GM13976 (cell line): ENCODE results near the gene GBP1.

Experiments used
- DNase-seq: peaks from one replicate; pipeline ENCODE4 v3.0.0; 2012; ENCODE audit warnings: low spot score
- in situ Hi-C: fragments of 300-500 bp; cut with MboI; formaldehyde crosslinking; loops from one replicate; pipeline ENCODE4 v1.12.0; 2022; ENCODE audit warnings: low sequenced_read_pairs, mixed read lengths, inconsistent platforms; ENCODE audit not compliant: unreplicated experiment
- TF ChIP-seq, protein P1 (sequence below): IDR thresholded peaks from 2 replicates; pipeline ENCODE4 v1.5.1; 2012; ENCODE audit warnings: borderline replicate concordance, mild to moderate bottlenecking; ENCODE audit not compliant: insufficient read depth; ENCODE audit errors: extremely low read depth, missing control alignments, control extremely low read depth

The GBP1 gene

DNA sequence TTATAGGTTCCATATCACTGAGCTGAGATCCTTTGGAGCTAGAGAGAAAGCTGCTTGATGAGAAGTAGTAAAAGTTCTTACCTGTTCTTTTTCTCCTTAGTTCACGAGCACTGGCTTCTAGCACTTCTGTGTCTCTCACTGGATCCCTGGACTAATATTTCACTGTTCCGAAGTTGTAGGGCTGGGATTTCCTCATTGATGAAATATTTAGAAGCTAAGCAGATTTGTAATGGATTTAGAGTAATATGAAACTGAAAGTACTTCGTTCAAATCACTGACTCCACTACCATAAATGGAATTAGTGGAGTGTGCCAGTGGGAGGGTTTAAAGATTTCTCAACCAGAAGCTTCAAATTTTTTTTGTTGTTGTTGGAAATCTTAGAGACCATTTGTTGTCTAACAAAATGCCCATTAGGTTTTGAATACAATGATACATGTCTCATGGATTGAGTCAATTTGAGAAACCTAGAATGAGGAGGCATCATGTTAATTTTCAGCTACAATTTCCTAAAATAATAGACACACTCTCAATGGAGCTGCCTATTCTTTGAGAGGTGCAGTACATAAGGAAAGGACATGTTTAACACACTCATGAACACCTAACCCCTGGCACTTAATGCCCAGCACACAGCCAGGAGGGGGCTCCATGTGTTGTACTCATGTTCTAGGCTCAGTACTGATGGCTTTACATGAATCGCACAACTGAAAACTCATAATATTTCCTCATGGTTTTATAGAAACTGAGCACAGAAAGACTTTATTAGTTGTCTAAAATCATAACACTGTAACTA, at the start of gene GBP1:
Gene GBP1 (minus strand): TSS at position 130 of the 790 bp plus-strand sequence. CDS start 1,974 bp downstream, outside the sequence.
- in situ Hi-C loops, result no loop called here
- TF ChIP-seq, protein P1, sequence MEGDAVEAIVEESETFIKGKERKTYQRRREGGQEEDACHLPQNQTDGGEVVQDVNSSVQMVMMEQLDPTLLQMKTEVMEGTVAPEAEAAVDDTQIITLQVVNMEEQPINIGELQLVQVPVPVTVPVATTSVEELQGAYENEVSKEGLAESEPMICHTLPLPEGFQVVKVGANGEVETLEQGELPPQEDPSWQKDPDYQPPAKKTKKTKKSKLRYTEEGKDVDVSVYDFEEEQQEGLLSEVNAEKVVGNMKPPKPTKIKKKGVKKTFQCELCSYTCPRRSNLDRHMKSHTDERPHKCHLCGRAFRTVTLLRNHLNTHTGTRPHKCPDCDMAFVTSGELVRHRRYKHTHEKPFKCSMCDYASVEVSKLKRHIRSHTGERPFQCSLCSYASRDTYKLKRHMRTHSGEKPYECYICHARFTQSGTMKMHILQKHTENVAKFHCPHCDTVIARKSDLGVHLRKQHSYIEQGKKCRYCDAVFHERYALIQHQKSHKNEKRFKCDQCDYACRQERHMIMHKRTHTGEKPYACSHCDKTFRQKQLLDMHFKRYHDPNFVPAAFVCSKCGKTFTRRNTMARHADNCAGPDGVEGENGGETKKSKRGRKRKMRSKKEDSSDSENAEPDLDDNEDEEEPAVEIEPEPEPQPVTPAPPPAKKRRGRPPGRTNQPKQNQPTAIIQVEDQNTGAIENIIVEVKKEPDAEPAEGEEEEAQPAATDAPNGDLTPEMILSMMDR, result no peak
- DNase-seq, result no peak

DNA sequence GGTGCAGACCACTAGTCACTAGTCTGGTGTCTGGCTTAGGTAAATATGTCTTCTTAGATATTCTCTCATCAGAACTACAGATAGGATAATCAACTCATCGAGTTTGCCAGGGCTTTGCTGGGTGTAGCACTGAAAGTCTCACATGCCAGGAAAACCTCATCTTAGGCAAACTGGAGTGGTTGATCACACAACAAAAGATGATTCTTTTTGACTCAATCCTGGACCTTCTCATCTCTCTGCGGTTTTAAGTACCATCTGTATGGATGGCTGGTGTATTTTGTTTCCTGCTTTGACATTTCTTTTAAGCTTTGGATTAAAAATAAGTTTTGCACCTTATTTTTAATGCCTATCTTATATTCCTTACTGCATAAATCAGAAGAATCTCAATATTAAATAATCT, 49.7 kb upstream of the GBP1 start:
- in situ Hi-C loops, result no loop called here
- no peak for DNase-seq
- TF ChIP-seq, protein P1, result no peak

DNA sequence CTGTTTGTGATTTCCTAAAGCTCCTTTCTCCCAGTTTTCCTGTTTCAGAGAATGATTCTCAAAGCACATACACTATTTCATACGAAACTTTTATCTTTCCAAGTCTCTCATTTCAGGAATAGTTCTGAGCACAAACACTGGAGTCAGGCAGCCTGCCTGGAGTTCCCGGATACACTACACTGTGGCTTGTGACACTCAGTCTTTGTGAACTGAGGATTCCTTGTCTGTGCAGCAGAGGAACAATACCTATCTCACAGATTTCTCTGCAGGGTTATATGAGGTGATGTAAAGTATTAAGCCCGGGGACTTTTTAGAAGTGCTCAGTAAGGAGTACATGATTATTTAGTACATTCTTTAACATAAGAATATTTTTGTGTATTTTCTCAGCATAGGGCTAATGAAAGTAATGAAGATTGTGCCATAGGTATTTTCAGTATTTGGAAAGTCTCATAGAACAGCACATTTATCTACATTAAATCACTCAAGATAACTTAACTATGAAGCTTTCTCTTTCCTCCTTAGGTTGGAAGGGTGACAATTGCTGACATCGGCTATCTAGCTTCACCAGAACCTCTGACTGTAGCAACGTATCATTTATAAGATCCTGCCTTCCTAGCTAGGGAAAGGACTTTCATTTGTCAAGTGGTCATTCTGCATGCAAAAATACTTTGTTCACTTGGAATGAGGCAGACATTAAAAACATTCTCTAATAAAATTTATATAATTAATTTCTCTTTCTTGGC, 48.0 kb upstream of the GBP1 start:
- TF ChIP-seq, protein P1, result no peak
- in situ Hi-C loops, result no loop called here
- no peak for DNase-seq

GRCh38 chr1:89104687-89105086, 39.7 kb upstream of the GBP1 start:
- DNase-seq, result no peak
- in situ Hi-C loops, result loop anchor here (10.0 kb wide), 1 partner anchor 260 kb away; the partner anchor contains the start of gene GBP6

DNA sequence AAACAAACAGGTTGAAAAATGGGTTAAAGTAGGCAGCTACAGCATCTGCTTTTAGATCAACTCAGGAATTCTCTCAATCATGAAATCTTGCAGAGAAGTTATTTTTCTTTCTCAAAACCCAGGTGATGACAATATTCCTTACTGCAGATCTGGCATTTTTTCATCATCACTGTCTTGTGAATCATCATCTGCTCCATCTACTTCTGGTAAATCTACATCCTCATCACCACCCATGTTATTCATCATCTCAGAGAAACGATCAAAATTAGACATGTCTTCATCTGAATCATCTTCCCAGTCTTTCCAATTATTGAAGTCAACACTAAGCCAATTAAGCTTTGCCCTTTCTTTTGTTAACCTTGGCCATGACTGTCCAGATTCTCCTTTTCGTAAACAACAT, 39.1 kb upstream of the GBP1 start:
- in situ Hi-C loops, result loop anchor here (10.0 kb wide), 1 partner anchor 261 kb away; the partner anchor contains the start of gene GBP6
- TF ChIP-seq, protein P1, result no peak
- DNase-seq, result no peak

More at GRCh38 chr1:89104687-89105086, 39.7 kb upstream of the GBP1 start:
- TF ChIP-seq, protein P1, result no peak

DNA sequence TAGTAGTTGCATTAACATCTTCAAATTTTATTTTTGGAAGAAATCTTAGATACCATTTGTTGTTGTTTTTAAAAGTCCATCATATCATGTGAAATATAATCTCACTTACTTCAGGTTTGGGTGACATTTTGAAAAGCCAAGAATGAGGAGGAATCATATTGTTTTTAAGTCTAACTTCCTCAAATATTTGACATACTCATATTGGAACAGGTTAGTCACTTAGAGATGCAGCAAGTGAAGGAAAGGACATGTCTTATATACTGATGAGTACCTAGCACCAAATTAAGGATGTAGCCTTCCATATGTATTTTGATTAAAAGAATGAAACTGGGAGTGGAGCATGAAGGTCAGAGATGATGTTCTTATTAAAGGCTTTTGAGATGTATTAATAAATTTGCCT, 37.0 kb upstream of the GBP1 start:
- in situ Hi-C loops, result loop anchor here (10.0 kb wide), 1 partner anchor 263 kb away; the partner anchor contains the start of gene GBP6
- no peak for DNase-seq
- TF ChIP-seq, protein P1, result no peak
